Adipocyte (in vitro differentiated cells): ENCODE results near the gene HOXB2.

ENCODE experiments used
- DNase-seq: peaks from one replicate; pipeline ENCODE4 v3.0.0-alpha.2; 2015; ENCODE audit warnings: low read depth
- H3K27me3 ChIP-seq: replicated peaks from 2 replicates; pipeline ENCODE4 v1.7.0; 2013; ENCODE audit warnings: mild to moderate bottlenecking, low read length, moderate library complexity; ENCODE audit not compliant: control insufficient read depth, insufficient read depth
- H3K36me3 ChIP-seq: 2 replicates; pipeline ENCODE4 v1.7.0; 2013; ENCODE audit warnings: low read length, mild to moderate bottlenecking, moderate library complexity; ENCODE audit not compliant: control insufficient read depth, insufficient read depth, severe bottlenecking
- H3K4me1 ChIP-seq: 2 replicates; pipeline ENCODE4 v1.7.0; 2013; ENCODE audit warnings: mild to moderate bottlenecking, low read length, moderate library complexity; ENCODE audit not compliant: control insufficient read depth, insufficient read depth
- H3K4me3 ChIP-seq: 2 replicates; pipeline ENCODE4 v1.7.0; 2013; ENCODE audit warnings: mild to moderate bottlenecking, low read length, moderate library complexity
- H3K9ac ChIP-seq: 2 replicates; pipeline ENCODE4 v1.7.0; 2013; ENCODE audit warnings: mild to moderate bottlenecking, low read length, moderate library complexity
- H3K9me3 ChIP-seq: 2 replicates; pipeline ENCODE4 v1.7.0; 2013; ENCODE audit warnings: mild to moderate bottlenecking, low read length, moderate library complexity; ENCODE audit not compliant: control insufficient read depth

Gene HOXB2

GRCh38 chr17:48500435-48501426 is 44.2 kb downstream of the HOXB2 start:
- no peaks in the 10 kb centered on the region for H3K9me3 ChIP-seq
- no peak for DNase-seq
- no peaks in the 10 kb centered on the region for H3K36me3 ChIP-seq
- H3K4me3 ChIP-seq: no peak overlapping the region
- H3K27me3 ChIP-seq: no peaks in the 10 kb centered on the region
- no peak overlapping the region for H3K9ac ChIP-seq
- H3K4me1 ChIP-seq: peaks cover 4% of the 10 kb centered on the region

DNA sequence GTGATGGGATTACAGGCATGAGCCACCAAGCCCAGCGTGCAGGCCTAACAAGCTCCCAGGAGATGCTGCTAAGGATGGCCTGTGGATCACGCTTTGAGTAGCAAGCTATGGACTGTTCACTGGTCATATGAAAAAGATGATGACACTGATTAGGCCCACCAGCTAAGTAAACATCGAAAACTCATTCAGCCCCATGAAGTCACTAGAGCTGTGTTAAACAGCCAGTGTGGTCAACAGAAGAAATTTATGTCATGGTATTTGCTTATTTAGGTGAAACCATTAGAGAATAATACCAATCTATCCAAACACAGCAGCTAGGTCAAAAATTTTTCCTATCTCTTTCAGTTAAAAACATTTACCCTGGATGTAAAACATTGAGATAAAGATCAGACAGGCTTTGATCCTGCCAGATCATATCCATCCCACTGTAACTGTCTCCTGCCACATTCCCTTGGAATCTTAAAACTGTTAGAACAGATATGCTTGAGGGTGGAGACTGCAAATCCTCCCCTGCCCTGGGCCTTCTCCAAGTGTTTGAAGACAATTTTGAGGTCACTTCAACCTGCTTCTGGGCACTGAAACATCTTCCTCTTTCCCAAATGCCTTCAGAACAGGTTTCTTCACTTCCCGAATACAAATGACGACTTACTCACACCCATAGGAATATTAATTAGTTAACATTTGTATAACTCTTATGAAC is 45.0 kb downstream of the HOXB2 start:
- Histone ChIP-seq H3K4me3 (no peak overlapping the region), H3K9ac (no peak overlapping the region), H3K9me3 (no peaks in the 10 kb centered on the region), H3K4me1 (peaks cover 4% of the 10 kb centered on the region), H3K36me3 (no peaks in the 10 kb centered on the region), H3K27me3 (no peaks in the 10 kb centered on the region)
- DNase-seq: no peak

GRCh38 chr17:48499248-48499647 is 45.7 kb downstream of the HOXB2 start:
- DNase-seq: no peak
- Histone ChIP-seq H3K9ac (no peak overlapping the region), H3K4me3 (no peak overlapping the region), H3K36me3 (no peaks in the 10 kb centered on the region), H3K4me1 (peaks cover 5% of the 10 kb centered on the region), H3K9me3 (no peaks in the 10 kb centered on the region), H3K27me3 (no peaks in the 10 kb centered on the region)

GRCh38 chr17:48498164-48498850 is 46.6 kb downstream of the HOXB2 start:
- Histone ChIP-seq H3K9ac (no peak overlapping the region), H3K4me3 (no peak overlapping the region), H3K27me3 (no peaks in the 10 kb centered on the region), H3K36me3 (no peaks in the 10 kb centered on the region), H3K9me3 (no peaks in the 10 kb centered on the region), H3K4me1 (peaks cover 8% of the 10 kb centered on the region)
- DNase-seq: no peak

- H3K4me1 ChIP-seq: peaks cover 14% of the 10 kb centered on the region
- DNase-seq: no peak
- no peaks in the 10 kb centered on the region for H3K27me3 ChIP-seq
- no peak overlapping the region for H3K4me3 ChIP-seq
- no peak overlapping the region for H3K9ac ChIP-seq
- H3K9me3 ChIP-seq: no peaks in the 10 kb centered on the region
- no peaks in the 10 kb centered on the region for H3K36me3 ChIP-seq
These were observed 47.8 kb downstream of the HOXB2 start for GRCh38 chr17:48497103-48497502.

GRCh38 chr17:48494335-48494734 is 50.6 kb downstream of the HOXB2 start:
- no peaks in the 10 kb centered on the region for H3K36me3 ChIP-seq
- no peaks in the 10 kb centered on the region for H3K9me3 ChIP-seq
- peaks cover 10% of the 10 kb centered on the region for H3K4me1 ChIP-seq
- no peak overlapping the region for H3K4me3 ChIP-seq
- DNase-seq: no peak
- no peaks in the 10 kb centered on the region for H3K27me3 ChIP-seq
- no peak overlapping the region for H3K9ac ChIP-seq
